GM11168 (cell line): ENCODE measurements around the gene SLC14A1.
"Not testable (repeated sequence)": the region's sequence is repeated elsewhere in the genome, so short reads cannot be mapped to it uniquely, and the experiment has no call there.

Experiments
- in situ Hi-C: fragments of 300-500 bp; cut with MboI; formaldehyde crosslinking; loops from one replicate; pipeline ENCODE4 v1.12.0; 2022; ENCODE audit warnings: low sequenced_read_pairs; ENCODE audit not compliant: unreplicated experiment

The SLC14A1 gene

DNA sequence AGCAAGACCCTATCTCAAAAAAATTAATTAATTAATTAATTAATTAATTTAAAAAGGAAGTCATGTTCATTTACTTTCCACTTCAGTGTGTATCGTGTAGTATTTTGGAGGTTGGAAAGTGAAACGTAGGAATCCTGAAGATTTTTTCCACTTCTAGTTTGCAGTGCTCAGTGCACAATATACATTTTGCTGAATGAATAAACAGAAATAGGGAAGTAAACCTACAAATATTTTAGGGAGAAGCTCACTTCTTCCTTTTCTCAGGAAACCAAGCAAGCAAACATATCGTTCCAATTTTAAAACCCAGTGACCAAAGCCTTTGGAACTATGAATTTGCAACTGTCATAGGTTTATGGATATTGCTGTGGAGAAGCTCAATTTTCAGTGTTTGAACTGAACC, 27.8 kb downstream of the SLC14A1 start:
- in situ Hi-C loops = no loop called here

DNA sequence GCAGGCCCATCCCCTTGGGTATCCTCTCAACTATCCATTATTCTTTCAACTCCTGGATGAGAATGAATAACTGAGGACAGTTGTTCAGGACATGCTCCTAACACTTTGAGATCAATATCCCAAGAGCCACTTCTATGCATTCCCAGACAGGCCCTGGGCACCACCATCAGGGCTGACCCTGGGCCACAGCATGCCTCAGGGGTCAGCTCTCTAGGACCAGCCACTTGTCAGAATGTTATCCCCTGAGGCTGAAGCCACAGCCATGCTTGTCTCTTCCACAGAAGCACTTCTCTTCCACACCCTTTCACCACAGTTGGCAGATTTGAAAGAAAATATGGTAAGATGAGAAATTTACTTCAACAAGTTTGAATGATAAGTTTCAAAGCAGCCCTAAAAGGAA, 28.7 kb downstream of the SLC14A1 start:
- in situ Hi-C loops = no loop called here

DNA sequence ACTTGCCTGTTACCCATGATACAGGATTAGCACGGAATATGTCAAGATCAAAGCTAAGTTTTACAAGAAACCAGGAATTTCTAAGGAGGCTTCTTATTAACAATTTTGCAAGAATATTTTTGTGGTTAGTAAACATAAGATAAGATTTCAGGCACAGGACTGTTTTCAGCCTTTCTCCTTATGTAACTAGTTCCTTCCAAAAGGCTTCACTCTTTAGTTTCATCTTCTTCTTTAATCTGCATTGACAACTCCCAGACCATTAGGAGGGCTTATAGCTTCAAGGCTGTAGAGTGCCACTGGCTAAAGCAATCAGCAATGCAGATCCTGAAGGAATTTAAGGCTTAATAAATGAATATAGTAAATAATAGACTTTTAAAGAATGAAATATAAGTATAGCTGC, 29.3 kb downstream of the SLC14A1 start:
- in situ Hi-C loops = no loop called here

DNA sequence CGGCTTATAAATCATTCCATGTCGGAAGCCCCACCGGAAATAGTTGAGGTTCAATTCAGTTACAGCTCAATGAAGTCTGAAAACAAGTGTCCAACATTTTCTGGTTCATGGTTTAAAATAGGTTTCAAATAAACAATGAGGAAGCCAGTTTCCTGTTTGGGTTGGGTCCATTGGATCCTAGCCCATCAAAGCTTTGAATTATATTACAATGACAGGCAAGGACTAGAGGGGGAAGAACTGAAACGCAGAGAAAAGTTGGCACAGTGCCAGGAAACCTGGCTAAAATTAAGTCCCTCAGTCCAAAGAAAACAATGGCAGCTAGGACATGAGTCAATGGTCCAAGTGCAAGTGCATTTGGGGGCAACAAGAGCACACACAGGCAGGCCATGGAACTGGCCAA, 32.0 kb downstream of the SLC14A1 start:
- in situ Hi-C loops = no loop called here

DNA sequence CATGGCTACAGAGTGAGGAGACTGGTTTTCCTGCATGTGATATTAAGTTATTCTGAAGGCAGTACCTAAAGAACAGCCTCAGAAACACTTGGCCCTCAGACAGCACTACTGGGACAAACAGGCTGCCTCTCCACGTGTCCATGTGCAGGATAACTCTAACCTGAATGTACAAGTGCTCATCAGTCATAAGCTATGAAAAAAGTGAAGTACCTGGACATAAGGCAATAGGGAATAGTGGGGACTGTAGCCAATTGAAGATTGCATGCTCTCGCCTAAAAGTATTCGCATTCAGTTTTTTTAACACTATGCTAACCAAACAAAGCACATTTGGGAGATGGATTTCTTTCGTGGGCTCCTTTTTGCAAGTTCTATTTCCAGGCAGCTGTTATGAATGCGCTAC, 33.0 kb downstream of the SLC14A1 start:
- in situ Hi-C loops = no loop called here

DNA sequence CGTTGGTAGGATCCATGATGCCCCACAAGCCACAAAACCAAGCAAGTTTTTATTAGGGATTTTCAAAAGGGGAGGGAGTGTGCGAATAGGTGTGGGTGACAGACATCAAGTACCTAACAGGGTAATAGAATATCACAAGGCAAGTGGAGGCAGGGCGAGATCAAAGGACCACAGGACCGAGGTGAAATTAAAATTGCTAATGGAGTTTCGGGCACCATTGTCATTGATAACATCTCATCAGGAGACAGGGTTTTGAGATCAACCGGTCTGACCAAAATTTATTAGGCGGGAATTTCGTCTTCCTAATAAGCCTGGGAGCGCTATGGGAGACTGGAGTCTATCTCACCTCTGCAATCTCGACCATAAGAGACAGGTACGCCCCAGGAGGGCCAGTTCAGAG, 33.7 kb downstream of the SLC14A1 start:
- in situ Hi-C loops = not testable (repeated sequence)

DNA sequence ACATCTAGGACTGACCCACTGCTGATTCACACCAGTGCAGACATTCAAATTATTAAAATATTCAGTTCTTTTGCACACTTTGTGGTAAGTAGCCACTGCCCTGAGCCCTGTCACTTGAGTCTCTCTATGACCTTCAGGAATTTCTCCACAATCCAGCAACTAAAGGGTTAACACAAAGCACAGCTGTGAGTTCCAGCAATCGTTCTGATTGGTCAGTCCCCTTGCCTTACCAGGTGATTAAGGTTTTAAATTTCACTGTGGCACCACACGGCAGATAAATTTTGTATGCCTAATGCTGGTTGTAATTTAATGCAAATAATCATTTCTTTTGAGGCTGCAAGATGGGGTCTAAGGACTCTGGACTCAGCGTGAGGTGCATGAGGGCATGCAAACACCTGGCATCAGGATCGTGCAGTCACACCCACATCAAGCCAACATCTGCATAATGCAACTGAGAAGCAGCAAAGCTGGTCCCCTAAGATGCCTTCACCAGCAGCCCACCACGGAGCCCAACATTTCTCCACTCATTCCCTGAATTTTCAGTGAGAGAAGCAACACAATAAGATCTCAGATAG, 36.6 kb downstream of the SLC14A1 start:
- in situ Hi-C loops = no loop called here

DNA sequence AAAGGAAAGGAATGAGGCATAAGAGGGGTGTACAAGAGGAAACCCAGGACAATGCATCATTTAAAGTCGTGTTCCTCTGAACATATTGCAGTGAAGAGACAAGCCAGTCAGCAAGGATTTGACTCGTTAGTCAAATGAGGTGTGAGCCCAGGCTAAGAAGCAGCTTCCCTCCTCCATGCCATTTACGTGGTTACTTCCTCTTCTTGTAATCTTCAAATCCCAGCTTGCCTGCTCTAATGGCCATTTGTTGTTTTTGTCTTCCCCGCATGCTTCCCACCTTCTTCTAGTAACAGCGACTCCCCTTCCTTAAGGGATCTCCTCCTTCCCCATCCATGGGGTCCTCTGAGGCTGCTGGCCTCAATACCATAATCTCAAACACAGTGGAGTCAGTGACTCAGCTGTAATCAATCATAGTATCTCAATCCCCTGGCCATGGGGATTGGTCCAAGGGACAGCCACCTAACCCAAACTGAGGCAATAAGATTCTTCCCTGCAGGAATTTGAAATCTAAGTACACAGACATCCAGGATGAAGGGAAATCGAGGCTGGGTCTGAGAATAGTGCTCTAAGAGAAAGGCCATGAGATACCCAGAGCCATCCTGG, 37.6 kb downstream of the SLC14A1 start:
- in situ Hi-C loops = no loop called here

DNA sequence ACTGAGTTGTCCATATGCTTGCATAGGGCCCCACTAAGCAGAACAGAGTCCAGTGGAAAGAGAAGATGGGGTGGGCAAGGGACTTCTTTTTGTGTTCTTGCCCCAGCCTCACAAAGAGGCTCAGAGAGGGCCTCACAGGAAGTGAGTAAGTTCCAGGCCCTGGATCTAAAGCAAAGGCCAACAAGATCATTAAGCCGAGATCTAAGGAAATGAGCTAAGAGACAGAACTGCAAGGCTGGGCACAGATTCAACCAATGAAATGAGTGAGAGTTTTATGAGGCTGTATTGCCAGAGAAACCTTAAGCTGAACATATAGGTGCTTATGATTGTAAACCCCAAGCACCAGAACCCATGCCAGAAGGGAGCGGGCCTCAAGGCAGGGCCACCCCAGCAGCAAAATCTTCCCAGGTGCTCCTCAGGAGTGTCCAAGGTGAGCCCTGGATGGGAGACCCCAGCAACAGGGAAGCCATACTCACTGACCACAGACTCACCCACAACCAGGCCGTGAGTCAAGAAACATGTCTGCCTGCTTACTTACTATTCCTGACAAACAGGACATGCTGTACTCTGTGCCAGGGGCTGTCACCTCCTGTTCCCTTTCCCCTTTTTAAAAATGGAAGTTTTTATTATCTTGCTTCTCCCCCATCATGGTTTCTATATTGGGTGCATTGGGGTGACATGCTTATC, 40.2 kb downstream of the SLC14A1 start:
- in situ Hi-C loops = no loop called here

DNA sequence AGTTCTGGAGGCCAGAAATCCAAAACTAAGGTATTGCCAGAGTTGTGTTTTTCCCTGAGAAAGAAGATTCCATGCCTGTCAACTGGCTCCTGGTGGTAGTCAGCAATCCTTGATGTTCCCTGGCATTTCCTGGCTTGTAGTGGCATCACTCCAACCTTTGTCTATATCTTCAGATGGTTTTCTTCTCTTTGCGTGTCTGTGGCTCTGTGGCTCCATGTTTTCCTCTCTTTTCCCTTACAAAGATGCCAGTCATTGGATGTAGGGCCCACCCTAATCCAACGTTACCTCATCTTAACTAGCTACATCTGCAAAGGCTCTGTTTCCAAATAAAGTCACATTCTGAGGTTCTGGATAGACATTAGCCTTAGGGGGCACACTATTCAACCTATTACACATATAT, 41.8 kb downstream of the SLC14A1 start:
- in situ Hi-C loops = no loop called here

DNA sequence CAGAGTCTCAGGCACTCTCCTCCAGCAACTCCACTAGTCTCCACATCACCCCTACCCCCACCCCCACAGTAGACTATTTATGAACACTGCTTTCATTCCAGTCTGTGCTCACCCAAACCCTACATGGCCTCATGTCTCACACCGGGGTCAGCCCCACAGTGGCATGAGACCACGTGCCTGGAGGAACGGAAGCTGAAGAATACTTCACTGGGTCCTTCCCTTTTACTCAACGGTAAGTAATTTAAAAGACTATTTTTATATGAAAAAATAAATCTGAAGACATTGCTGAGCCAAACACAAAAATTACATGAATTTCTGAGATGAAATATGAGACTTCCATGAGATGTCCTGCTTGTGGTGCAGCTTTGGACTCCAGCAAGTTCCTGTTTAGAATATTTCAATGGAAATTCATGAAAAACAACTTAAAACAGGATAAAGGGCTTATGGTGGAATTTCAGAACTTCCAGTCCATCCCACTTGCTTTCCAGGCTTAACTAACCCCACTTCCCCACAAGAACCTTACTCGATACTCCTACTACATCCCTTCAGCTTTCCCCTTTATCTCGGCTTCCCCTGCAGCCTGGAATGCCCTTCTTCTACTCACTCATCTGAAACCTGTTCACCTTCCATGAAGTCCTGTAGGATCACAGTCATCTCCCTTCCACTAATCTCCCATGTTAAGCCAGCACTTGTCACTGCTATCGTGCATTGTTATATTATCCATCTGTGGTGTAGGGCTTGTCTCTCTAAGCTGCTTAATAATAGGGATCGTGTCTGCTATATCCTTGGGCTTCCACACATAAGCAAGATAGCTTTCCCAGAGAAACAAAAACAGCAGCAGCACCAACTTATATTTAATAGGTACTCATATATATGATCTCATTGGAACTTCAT, 47.9 kb downstream of the SLC14A1 start:
- in situ Hi-C loops = no loop called here

DNA sequence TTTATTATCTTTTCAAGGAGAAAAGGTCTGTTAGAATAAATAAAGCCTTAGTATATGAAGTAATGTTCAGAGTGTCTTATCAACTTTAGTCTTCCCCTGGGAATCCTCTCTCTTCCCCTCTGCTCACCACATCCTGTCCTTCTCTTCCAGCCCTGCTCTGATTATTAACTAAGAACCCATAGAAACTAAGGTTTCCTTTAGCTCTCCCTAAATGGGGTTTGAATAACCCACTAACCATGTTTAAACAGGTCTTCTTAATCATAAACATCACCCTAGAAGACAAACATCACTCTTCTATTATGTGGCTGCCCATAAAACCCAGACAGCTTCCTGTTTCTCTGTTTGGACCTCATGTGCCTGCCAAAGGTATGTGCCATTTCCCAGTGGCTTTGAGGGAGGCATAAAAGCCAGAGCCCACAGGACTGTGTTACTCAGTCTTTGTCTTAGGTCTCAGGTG, 50.1 kb downstream of the SLC14A1 start:
- in situ Hi-C loops = no loop called here

DNA sequence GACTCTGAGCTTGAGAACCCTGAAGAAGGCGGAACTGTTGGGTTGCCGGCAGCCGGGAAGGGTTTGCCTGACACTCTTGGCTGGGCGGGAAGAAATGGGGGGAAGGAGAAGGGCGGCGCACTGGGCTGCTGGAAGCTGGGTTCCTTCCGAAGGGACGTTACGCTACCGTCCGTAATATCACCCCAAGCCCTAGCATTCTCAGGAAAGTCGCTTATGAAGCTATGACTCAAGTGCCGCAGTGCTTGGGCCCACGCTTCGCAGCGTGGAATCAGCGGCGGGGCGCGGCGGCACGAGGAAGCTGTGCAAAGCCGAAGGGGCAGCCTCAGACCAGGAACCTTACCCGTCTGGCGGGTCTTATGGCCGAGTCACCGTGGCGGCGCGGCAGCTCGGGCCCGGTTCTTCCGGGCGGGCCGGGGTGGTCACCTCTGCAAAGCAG, 51.3 kb downstream of the SLC14A1 start:
- in situ Hi-C loops = no loop called here

DNA sequence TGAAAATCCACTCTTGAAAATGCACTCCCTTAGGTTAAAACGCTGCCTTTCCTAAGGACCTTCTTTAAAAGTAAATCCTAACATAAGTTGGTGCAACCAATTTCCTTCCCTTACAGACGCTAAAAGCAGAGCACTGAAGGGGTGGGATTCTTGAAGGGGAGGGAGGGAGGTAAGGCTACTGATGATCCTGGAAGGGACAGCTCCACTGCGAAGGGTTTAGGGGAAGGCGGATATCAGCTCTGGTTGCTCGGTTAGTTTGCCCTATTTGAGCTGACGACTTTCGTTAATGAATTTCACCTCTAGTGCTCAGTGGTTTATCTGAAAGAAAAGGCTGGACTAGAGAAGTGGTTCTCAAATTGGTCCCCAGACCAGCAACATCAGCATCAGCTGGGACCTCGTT, 51.8 kb downstream of the SLC14A1 start:
- in situ Hi-C loops = no loop called here

DNA sequence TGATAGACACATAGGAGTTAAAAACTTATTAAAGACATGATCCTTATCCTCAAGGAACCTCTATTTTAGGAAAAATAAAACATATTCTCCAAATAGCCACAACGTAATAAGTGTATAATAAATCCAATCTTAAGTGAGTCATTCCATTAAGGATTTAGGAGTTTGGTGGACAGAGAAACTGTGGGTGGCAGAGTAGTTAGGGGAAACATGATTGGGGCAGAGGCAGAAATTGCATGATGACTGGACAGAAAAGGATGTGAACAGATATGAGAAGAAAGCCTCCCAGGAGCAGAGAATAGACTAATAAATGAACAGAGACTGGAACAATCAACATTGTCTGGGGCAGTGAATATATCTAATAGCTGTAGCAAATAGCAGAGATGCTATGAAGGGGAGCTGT, 53.4 kb downstream of the SLC14A1 start:
- in situ Hi-C loops = no loop called here

DNA sequence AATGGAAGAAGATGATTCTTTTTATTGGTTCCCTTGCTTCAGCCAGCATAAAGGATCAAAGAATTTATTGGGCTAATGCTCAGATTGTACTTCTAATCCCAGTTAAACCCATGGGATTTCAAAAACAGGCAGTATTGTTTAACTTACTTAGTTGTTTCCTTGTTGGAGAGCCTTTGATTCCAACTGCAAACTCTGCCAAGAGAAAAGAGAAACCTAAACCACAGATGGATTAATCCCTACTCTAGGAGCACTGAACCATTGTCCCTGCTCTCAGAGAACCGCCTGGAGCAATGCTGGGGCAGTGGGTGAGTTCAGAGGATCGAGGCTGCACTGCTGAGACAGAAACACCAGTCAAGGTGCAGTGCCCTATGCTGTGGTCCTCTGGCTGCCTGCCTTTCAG, 56.6 kb downstream of the SLC14A1 start:
- in situ Hi-C loops = no loop called here

DNA sequence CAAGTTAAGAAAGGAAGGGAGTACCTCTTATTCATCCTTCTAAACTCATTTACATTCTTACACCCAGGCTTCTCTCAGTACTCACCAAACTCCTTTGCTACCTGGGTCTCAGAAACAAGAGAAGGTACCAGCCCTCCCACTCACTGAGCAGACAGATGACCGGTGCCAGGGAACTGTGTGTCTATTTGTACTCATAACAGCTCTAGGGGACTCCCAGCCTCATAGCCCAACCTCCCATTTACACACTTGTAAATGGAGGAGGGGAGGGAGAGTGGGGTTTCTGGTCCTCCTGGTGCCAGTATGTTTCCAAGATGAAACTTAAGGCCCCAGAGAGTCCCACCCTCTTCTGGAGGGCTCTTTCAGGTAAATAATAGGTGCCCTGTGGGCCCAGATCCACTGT, 58.7 kb downstream of the SLC14A1 start:
- in situ Hi-C loops = no loop called here

DNA sequence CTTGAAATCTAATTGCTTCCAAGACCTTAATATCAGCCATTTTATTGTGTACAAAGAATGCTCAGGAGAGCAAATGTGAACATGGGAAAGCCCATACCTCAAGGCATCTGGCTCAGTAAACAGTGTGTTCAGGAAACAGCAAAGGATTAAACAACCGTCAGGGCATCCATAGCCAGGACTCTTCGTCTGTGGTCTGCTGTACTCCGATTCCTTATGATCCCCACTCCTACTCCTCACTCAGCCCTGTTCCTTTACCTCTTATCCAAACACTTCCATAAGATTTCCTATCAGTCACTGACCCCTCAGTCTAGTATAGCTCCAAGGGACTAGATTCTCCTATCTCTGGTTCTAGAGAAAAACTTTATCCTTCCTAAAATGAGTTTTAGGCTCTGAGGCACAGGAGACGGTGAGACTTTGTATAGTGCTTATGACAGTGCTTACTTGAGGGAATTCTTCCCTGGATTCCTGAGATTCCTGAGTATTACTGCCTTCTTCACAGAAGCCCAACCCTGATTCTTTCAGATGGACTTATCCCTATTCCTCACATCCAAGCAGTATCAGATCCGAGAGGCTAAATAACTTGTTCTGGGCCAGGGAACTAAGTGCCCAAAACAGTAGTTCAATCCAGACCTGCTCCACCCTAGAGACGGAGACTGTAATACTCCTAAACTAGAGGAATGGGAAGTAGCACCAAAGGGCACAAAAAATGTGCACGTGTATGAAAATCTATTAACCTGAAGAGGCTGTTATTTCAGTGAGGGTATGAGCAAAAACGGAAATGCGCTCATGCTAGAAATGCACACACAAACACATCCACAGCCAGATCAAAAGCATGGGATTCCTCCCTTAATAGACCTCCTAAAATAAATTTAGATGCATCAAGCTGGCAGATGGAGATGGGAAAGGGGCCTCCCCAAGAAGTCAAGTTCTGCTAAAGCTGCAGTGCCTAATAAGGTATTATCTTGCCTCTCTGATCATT, 59.4 kb downstream of the SLC14A1 start:
- in situ Hi-C loops = no loop called here

DNA sequence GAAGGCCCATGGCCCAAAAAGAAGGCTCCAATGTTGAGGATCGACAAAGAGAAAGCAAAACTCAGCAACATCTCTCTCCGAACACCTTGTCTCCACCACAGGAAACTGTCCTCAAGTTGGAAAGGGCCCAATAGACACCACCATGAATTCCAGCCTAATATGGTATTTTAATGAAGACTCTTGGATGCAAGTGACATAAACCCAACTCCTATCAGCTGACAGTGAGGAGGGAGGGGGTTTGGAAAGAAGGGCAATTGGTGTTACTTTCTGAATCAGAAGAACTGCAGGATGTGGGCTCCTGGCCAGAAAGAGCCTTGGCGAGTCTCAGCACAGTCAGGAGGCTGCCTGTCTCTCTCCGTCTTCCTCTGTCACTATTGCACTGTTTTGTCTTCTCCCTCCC, 61.2 kb downstream of the SLC14A1 start:
- in situ Hi-C loops = no loop called here

DNA sequence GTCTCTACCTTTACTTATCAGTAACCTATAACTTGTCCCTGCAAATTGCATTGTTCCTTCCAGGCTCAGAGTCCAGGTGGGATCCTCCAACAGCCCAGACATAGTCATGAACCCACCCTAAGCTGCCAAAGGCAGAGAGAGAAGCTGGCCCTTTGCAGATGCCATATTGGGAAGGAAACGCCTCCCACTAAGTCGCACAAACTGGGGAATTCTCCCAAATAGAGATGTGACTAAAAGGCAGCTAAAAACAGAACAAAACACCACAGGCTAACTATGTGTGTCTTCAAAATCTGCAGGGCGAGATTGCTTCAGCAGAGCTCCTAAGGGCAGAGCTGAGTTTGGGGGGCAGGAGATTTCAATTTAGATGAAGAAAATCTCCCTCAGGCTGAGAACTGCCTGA, 63.0 kb downstream of the SLC14A1 start:
- in situ Hi-C loops = no loop called here
